ENCODE data around the gene DOCK4. TPM values are rescaled to one million over a fixed set of nuclear protein-coding genes. Genes with fewer than 3 reads are reported as not detected.
A peak's percentile ranks its signal among the peaks of the same experiment; 100 is the strongest.

Gene DOCK4
- total RNA-seq, 1 donor from 2014 or later = 10.6 TPM

DNA sequence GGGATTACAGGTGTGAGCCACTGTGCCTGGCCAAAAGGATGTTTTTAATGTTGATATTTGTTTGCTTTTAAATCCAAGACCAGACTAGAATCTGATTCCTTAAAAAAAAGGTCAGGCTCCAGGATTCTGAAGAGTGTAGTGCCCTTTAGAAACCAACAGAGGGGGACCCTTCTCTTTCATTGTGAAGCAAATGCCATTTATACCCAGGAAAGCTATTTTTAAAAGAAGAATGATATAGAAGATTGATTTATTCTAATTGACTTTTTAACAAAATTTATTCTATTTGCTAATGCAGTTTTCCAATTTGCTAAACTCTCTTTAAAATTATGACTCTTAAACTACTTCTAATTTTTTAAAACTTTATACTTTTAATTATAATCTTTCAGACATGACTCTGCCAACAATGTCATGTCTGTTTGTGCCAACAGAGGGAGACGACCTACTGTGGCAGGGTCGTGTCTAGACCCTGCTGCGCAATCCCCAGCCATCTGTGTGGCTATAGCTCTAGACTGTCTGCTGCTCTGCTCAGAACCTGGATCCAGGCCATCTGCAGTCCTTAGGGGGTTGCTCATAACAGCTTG, 442.9 kb downstream of the DOCK4 start:
- peak; percentile 70 for TF ChIP-seq CTCF (conservative IDR thresholded peaks at IDR 0.05; ENCODE audit: low read depth, low read length)
- H3K4me3 ChIP-seq (ENCODE audit: low read depth, low read length) = no peak overlapping the region
- DNase-seq (ENCODE audit: low read depth) = no peak

DNA sequence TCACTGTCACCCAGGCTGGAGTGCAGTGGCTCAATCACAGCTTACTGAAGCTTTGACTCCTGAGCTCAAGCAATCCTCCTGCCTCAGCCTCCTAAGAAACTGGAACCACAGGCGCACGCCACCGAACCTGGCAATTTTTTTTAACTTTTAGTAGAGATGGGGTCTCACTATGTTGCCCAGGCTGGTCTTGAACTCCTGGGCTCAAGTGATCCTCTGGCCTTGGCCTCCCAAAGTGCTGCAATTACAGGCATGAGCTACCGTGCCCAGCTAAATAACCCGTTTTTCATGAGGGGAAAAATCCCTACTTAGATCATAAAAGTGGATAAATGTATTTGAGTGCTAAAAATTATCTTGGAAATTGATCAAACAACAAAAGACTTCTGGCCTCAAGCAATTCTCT, 443.4 kb downstream of the DOCK4 start:
- no peak overlapping the region for H3K4me3 ChIP-seq (ENCODE audit: low read depth, low read length)
- no peak for DNase-seq (ENCODE audit: low read depth)
- TF ChIP-seq CTCF (conservative IDR thresholded peaks at IDR 0.05; ENCODE audit: low read depth, low read length) = no peak

GRCh38 chr7:111762211-111762610, 444.0 kb downstream of the DOCK4 start:
- H3K4me3 ChIP-seq (ENCODE audit: low read depth, low read length) = no peak overlapping the region
- DNase-seq (ENCODE audit: low read depth) = no peak
- no peak for TF ChIP-seq CTCF (conservative IDR thresholded peaks at IDR 0.05; ENCODE audit: low read depth, low read length)

DNA sequence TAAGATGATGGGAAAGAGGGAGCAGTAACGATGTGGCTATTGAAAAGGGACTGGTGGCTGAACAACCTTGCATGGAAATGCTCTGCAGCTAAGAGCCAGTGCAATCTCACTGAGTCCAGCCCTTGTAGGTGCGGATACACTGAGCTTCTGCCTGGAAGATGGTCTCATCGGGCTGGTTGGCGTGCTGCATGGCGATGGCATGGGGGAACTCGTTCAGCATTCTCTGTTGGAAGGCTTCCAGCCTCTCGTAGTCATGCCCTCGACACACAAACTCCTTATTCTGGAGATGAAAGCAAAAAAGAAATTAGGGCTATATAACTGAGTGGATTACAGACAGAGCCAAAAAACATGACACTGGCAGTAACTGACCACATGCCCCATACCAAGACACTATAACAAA, 446.2 kb downstream of the DOCK4 start:
- TF ChIP-seq CTCF (conservative IDR thresholded peaks at IDR 0.05; ENCODE audit: low read depth, low read length) = no peak

DNA sequence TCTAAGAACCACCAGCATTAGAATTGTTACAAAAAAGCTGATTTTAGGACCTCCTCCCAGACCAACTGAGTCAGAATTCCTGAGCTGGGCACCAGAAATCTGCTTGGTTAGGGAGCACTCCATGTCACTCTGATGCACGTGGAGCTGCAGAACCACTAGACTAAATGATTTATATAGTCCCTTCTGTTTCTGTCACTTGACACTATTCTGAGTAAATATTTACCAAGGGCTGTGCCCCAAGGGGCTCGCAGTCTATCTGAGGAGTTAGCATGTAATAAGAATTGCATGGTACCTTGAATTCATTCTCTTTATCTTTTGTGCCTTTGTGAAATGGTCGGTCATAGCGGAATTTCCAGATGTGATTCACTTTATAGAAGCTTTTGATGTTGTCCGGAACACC, 447.9 kb downstream of the DOCK4 start:
- no peak overlapping the region for H3K4me3 ChIP-seq (ENCODE audit: low read depth, low read length)
- DNase-seq (ENCODE audit: low read depth) = no peak
- TF ChIP-seq CTCF (conservative IDR thresholded peaks at IDR 0.05; ENCODE audit: low read depth, low read length) = no peak

More for the DNA sequence above, 446.2 kb downstream of the DOCK4 start:
- DNase-seq (ENCODE audit: low read depth) = no peak
- no peak overlapping the region for H3K4me3 ChIP-seq (ENCODE audit: low read depth, low read length)

DNA sequence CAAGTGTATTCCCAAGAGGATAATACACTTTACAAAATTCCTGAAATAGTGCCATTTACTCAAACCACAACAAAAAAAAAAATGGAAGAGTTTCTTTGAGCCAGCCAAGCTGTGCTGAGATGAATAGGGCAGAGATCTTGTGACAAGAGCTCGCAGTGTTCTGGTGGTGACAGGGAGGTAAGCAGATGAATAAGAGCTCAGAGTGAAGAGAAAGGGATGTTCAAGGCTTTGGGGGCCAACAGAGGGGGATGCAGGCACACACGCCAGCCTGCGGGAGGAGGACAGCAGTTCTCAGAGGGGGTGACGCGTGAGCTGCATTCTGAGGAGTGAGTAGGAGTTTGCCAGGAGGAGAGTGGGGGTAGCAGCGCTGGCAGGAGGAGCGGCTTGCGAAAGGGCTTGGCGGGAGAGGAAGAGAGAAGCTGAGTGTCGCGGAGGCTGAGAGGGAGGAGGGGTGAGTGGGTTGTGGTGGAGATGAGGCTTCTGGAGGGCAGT, 449.5 kb downstream of the DOCK4 start:
- H3K4me3 ChIP-seq (ENCODE audit: low read depth, low read length) = no peak overlapping the region
- no peak for TF ChIP-seq CTCF (conservative IDR thresholded peaks at IDR 0.05; ENCODE audit: low read depth, low read length)
- no peak for DNase-seq (ENCODE audit: low read depth)

GRCh38 chr7:111755383-111755782, 450.8 kb downstream of the DOCK4 start:
- no peak for TF ChIP-seq CTCF (conservative IDR thresholded peaks at IDR 0.05; ENCODE audit: low read depth, low read length)
- DNase-seq (ENCODE audit: low read depth) = no peak
- no peak overlapping the region for H3K4me3 ChIP-seq (ENCODE audit: low read depth, low read length)
